Measurements from ENCODE around the gene BLOC1S3.

BLOC1S3 gene

GRCh38 chr19:45154064-45154827 lies 24.3 kb upstream of the BLOC1S3 start:
- Histone ChIP-seq H3K4me2 (ENCODE audit: low read length) (peak overlapping the region; percentile 45; the same call in 1 of the 2 replicates), H3K36me3 (ENCODE audit: control insufficient read depth, low read length) (no peaks in the 10 kb centered on the region), H3K9me2 (replicated peaks; ENCODE audit: control insufficient read depth, low read length) (no peaks in the 10 kb centered on the region), H3K4me1 (ENCODE audit: control insufficient read depth, low read length) (peaks cover 9% of the 10 kb centered on the region), H3K4me3 (ENCODE audit: low read length) (0 out of 2 replicates have a peak overlapping the region, but pooled peaks have one; percentile 9), H3K9me3 (ENCODE audit: control insufficient read depth, insufficient read depth, low read length) (no peaks in the 10 kb centered on the region), H3K27ac (ENCODE audit: low read depth, low read length) (no peak overlapping the region), H3F3A (ENCODE audit: control insufficient read depth, insufficient read depth) (no peaks in the 10 kb centered on the region), H3K79me2 (ENCODE audit: control insufficient read depth, low read length) (no peaks in the 10 kb centered on the region), H3K27me3 (ENCODE audit: control insufficient read depth, low read length) (peaks cover 28% of the 10 kb centered on the region), H4K20me1 (ENCODE audit: control insufficient read depth, insufficient read depth, low read depth, low read length) (no peaks in the 10 kb centered on the region)
- TF ChIP-seq EZH2phosphoT487 (IDR thresholded peaks at IDR 0.05; ENCODE audit: borderline replicate concordance, low read length), result no peak
- TF ChIP-seq CTCF (IDR thresholded peaks at IDR 0.05; ENCODE audit: low read depth, low read length, poor library complexity, severe bottlenecking), result no peak

GRCh38 chr19:45156011-45156630 lies 22.5 kb upstream of the BLOC1S3 start:
- Histone ChIP-seq H3K27me3 (ENCODE audit: control insufficient read depth, low read length) (peaks cover 33% of the 10 kb centered on the region), H3K79me2 (ENCODE audit: control insufficient read depth, low read length) (no peaks in the 10 kb centered on the region), H3K27ac (ENCODE audit: low read depth, low read length) (no peak overlapping the region), H3F3A (ENCODE audit: control insufficient read depth, insufficient read depth) (no peaks in the 10 kb centered on the region), H3K36me3 (ENCODE audit: control insufficient read depth, low read length) (no peaks in the 10 kb centered on the region), H3K4me2 (ENCODE audit: low read length) (no peak overlapping the region), H3K9me2 (replicated peaks; ENCODE audit: control insufficient read depth, low read length) (no peaks in the 10 kb centered on the region), H3K4me1 (ENCODE audit: control insufficient read depth, low read length) (peaks cover 9% of the 10 kb centered on the region), H3K4me3 (ENCODE audit: low read length) (no peak overlapping the region), H4K20me1 (ENCODE audit: control insufficient read depth, insufficient read depth, low read depth, low read length) (no peaks in the 10 kb centered on the region), H3K9me3 (ENCODE audit: control insufficient read depth, insufficient read depth, low read length) (no peaks in the 10 kb centered on the region)
- no peak for TF ChIP-seq EZH2phosphoT487 (IDR thresholded peaks at IDR 0.05; ENCODE audit: borderline replicate concordance, low read length)
- no peak for TF ChIP-seq CTCF (IDR thresholded peaks at IDR 0.05; ENCODE audit: low read depth, low read length, poor library complexity, severe bottlenecking)

- Histone ChIP-seq H3K9me2 (replicated peaks; ENCODE audit: control insufficient read depth, low read length) (no peaks in the 10 kb centered on the region), H3K27ac (ENCODE audit: low read depth, low read length) (no peak overlapping the region), H4K20me1 (ENCODE audit: control insufficient read depth, insufficient read depth, low read depth, low read length) (no peaks in the 10 kb centered on the region), H3F3A (ENCODE audit: control insufficient read depth, insufficient read depth) (no peaks in the 10 kb centered on the region), H3K4me3 (ENCODE audit: low read length) (no peak overlapping the region), H3K36me3 (ENCODE audit: control insufficient read depth, low read length) (no peaks in the 10 kb centered on the region), H3K27me3 (ENCODE audit: control insufficient read depth, low read length) (peaks cover 34% of the 10 kb centered on the region), H3K4me1 (ENCODE audit: control insufficient read depth, low read length) (peaks cover 9% of the 10 kb centered on the region), H3K4me2 (ENCODE audit: low read length) (no peak overlapping the region), H3K79me2 (ENCODE audit: control insufficient read depth, low read length) (no peaks in the 10 kb centered on the region), H3K9me3 (ENCODE audit: control insufficient read depth, insufficient read depth, low read length) (no peaks in the 10 kb centered on the region)
- no peak for TF ChIP-seq CTCF (IDR thresholded peaks at IDR 0.05; ENCODE audit: low read depth, low read length, poor library complexity, severe bottlenecking)
- TF ChIP-seq EZH2phosphoT487 (IDR thresholded peaks at IDR 0.05; ENCODE audit: borderline replicate concordance, low read length), result no peak
Measured at GRCh38 chr19:45156751-45157150, 21.8 kb upstream of the BLOC1S3 start.

Measured in DOHH2 (cell line).